Nephron progenitor cell (in vitro differentiated cells): ENCODE results near the gene ZNF787.
"Not testable (repeated sequence)": the region's sequence is repeated elsewhere in the genome, so short reads cannot be mapped to it uniquely, and the experiment has no call there.

Experiments used
- DNase-seq: peaks from one replicate; pipeline ENCODE4 v3.0.0; 2021
- H3K27ac Mint-ChIP-seq: 2 replicates; pipeline ENCODE4 v1.8.0; 2021; ENCODE audit warnings: mild to moderate bottlenecking, moderate library complexity, mixed read lengths
- H3K27me3 Mint-ChIP-seq: 2 replicates; pipeline ENCODE4 v1.8.0; 2021; ENCODE audit warnings: mild to moderate bottlenecking, low read depth, mixed read lengths; ENCODE audit not compliant: poor library complexity
- H3K36me3 Mint-ChIP-seq: 2 replicates; pipeline ENCODE4 v1.8.0; 2021; ENCODE audit warnings: low read depth, mixed read lengths
- H3K4me1 Mint-ChIP-seq: 2 replicates; pipeline ENCODE4 v1.8.0; 2021; ENCODE audit warnings: mixed read lengths
- H3K4me3 Mint-ChIP-seq: 2 replicates; pipeline ENCODE4 v1.8.0; 2021; ENCODE audit warnings: mild to moderate bottlenecking, moderate library complexity, mixed read lengths
- H3K9me3 Mint-ChIP-seq: 2 replicates; pipeline ENCODE4 v1.8.0; 2021; ENCODE audit warnings: mild to moderate bottlenecking, moderate library complexity, mixed read lengths
- TF ChIP-seq, protein P1 (sequence below): fragments of 200-600 bp; sonication (generic); IDR thresholded peaks from 2 replicates; pipeline ENCODE4 v1.5.0; 2021; ENCODE audit warnings: antibody characterized with exemption

ZNF787 gene

DNA sequence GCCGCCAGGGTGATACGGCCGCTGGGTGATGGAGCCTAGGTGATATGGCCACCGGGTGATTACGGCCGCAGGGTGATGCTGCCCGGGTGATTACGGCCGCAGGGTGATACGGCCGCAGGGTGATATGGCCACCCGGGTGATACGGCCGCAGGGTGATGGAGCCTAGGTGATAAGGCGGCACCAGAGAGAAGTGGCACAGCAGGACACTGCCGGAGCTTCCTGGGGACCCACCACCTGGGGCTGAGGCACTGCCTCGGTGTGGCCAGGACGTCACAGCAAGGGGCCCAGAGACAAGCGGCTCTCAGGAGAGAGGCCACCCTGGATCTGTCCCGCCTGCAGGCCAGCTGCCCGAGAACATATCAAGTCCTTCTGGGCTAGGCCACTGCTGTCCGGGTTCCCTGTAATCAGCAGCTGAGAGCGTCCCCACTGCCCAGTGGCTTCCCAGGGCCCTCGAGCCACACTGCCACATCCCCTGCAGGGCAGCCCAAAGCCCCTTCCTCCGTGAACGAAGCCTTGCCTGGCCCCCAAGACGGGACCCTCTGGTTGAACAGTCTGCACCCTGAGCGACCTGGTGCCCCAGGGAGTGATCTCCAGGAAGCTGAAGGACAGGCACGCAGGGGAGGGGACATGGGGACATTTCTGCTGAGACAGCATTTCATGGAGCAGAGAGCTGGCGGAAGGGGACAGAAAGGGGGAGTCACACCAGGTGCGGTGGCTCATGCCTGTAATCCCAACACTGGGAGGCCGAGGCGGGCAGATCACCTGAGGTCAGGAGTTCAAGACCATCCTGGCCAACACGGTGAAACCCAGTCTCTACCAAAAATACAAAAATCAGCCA lies 22.1 kb downstream of the ZNF787 start:
- H3K4me1 Mint-ChIP-seq = peaks cover 4% of the 10 kb centered on the region
- H3K27ac Mint-ChIP-seq = peak overlapping the region; percentile 68
- TF ChIP-seq, protein P1, sequence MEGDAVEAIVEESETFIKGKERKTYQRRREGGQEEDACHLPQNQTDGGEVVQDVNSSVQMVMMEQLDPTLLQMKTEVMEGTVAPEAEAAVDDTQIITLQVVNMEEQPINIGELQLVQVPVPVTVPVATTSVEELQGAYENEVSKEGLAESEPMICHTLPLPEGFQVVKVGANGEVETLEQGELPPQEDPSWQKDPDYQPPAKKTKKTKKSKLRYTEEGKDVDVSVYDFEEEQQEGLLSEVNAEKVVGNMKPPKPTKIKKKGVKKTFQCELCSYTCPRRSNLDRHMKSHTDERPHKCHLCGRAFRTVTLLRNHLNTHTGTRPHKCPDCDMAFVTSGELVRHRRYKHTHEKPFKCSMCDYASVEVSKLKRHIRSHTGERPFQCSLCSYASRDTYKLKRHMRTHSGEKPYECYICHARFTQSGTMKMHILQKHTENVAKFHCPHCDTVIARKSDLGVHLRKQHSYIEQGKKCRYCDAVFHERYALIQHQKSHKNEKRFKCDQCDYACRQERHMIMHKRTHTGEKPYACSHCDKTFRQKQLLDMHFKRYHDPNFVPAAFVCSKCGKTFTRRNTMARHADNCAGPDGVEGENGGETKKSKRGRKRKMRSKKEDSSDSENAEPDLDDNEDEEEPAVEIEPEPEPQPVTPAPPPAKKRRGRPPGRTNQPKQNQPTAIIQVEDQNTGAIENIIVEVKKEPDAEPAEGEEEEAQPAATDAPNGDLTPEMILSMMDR = no peak
- H3K4me3 Mint-ChIP-seq = no peak overlapping the region
- DNase-seq = no peak
- H3K36me3 Mint-ChIP-seq = peaks cover 64% of the 10 kb centered on the region
- H3K27me3 Mint-ChIP-seq = no peaks in the 10 kb centered on the region
- H3K9me3 Mint-ChIP-seq = peaks cover 20% of the 10 kb centered on the region

DNA sequence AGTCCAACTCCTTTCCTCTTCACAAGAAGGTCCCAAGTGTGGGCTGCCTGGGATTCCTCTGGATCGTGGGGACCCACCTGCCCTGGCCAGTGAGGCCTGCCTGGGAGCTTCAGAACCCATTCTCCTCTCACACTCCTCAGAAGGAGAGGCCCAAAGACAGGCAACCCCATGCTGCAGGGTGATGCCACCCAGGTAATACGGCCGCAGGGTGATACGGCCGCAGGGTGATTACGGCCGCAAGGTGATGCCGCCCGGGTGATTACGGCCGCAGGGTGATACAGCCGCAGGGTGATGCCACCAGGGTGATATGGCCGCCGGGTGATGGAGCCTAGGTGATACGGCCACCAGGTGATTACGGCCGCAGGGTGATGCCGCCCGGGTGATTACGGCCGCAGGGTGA lies 22.9 kb downstream of the ZNF787 start:
- H3K27ac Mint-ChIP-seq, H3K4me3 Mint-ChIP-seq, H3K4me1 Mint-ChIP-seq, H3K27me3 Mint-ChIP-seq, DNase-seq: not testable (repeated sequence)
- Mint-ChIP-seq H3K9me3 (peaks cover 27% of the 10 kb centered on the region), H3K36me3 (peaks cover 71% of the 10 kb centered on the region)

DNA sequence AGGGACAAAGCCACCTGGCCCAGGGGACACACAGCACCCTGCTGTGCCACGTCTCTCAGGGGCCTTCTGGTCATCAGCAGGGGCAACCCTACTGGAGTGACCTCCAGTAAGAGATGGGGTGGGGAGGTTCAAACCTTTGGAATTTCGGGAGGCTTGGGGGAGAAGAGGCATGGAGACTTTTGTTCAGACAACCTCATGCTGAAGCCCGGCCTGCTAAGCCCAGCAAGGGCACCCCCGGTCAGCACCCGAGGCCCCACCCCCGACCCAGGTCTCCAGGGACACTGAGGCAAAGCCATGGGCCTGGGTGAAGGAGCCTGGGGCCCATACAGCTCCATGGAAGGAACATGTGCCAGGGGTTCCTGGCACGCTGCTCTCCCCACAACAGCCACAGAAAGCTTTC lies 23.3 kb downstream of the ZNF787 start:
- peaks cover 32% of the 10 kb centered on the region for H3K9me3 Mint-ChIP-seq
- no peaks in the 10 kb centered on the region for H3K4me1 Mint-ChIP-seq
- H3K36me3 Mint-ChIP-seq = peaks cover 76% of the 10 kb centered on the region
- no peaks in the 10 kb centered on the region for H3K27me3 Mint-ChIP-seq
- H3K27ac Mint-ChIP-seq = no peak overlapping the region
- no peak overlapping the region for H3K4me3 Mint-ChIP-seq
- no peak for DNase-seq
- TF ChIP-seq, protein P1 = no peak

DNA sequence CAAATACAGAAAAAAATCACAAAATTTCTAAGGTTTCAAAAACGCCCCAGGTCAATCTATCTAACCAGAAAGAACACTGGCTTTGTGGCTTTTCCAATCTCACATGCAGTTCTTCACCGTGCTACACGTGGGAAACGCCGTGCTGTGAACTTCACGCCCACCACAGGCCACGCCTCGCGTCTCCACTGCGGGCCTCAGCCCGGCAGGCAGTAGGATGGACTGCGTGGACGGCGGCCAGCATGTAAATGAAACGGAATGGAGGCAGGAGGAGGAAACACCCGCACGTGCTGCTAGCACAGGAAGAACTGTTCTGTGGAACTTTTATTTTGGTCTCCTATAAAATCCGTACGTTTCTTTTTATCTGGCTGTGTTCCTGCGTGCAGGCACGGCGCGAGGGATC lies 23.8 kb downstream of the ZNF787 start:
- H3K9me3 Mint-ChIP-seq = peaks cover 37% of the 10 kb centered on the region
- H3K27ac Mint-ChIP-seq = no peak overlapping the region
- DNase-seq = no peak
- no peak overlapping the region for H3K4me3 Mint-ChIP-seq
- H3K36me3 Mint-ChIP-seq = peaks cover 81% of the 10 kb centered on the region
- no peaks in the 10 kb centered on the region for H3K27me3 Mint-ChIP-seq
- TF ChIP-seq, protein P1 = no peak
- no peaks in the 10 kb centered on the region for H3K4me1 Mint-ChIP-seq

DNA sequence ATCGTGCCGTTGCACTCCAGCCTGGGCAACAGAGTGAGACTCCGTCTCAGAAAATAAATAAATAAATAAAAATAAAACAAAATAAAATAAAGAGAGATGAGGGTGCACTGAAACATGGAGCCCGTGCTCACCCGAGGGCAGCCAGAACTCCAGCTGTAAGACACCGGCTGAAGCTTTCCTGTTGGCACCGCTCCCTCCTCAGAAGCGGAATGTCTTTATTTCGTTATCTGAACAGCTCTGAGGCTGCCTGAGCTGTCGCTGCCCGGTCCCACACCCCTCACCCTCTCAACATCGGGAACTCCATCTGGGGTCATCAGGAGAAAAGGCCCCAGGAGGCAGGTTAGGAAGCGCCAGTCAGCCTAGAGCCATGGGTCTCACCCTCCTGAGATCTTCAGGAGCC lies 24.4 kb downstream of the ZNF787 start:
- no peaks in the 10 kb centered on the region for H3K27me3 Mint-ChIP-seq
- TF ChIP-seq, protein P1 = no peak
- DNase-seq = no peak
- H3K4me3 Mint-ChIP-seq = no peak overlapping the region
- peaks cover 78% of the 10 kb centered on the region for H3K36me3 Mint-ChIP-seq
- no peak overlapping the region for H3K27ac Mint-ChIP-seq
- H3K9me3 Mint-ChIP-seq = peaks cover 38% of the 10 kb centered on the region
- no peaks in the 10 kb centered on the region for H3K4me1 Mint-ChIP-seq

DNA sequence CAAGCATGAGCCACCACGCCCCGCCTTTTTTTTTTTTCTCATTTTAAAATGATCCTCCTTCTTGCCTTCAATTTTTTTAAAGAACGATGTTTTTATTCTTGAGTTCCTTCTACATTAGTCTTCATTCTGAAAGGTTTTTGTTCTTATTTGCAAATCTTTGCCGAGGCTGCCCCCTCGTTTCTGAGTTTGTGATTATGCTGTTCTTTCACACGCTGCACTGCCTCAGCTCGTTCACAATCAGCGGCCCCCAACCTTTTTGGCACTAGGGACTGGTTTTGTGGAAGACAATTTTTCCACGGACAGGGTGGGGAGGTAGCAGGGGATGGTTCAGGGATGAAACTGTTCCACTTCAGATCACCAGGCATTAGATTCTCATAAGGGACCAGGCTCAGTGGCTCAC lies 26.6 kb downstream of the ZNF787 start:
- Mint-ChIP-seq H3K4me1 (peaks cover 9% of the 10 kb centered on the region), H3K4me3 (no peak overlapping the region), H3K9me3 (peaks cover 38% of the 10 kb centered on the region), H3K36me3 (peaks cover 77% of the 10 kb centered on the region), H3K27me3 (no peaks in the 10 kb centered on the region), H3K27ac (no peak overlapping the region)
- DNase-seq = no peak
- TF ChIP-seq, protein P1 = no peak
